Liver (tissue), 9 donors: ENCODE data around the gene WNT8B. TPM values are rescaled to one million over a fixed set of nuclear protein-coding genes. Genes with fewer than 3 reads are reported as not detected.
A peak's percentile ranks its signal among the peaks of the same experiment; 100 is the strongest.

Experiments used
- DNase-seq: peaks from one replicate; pipeline ENCODE4 v3.0.0-alpha.2; 2017; ENCODE audit warnings: low spot score
- H3K27ac ChIP-seq, 2 donors: one replicate each; pipeline ENCODE4 v1.7.0; 2013; ENCODE audit warnings: inconsistent platforms in 2 of 2, low read length in 2 of 2, control low read depth in 1 of 2, low read depth in 1 of 2, mild to moderate bottlenecking in 1 of 2
- H3K27me3 ChIP-seq, 4 donors: one replicate each; pipeline versions ENCODE4 v1.6.1 to v1.7.0; 2013; ENCODE audit warnings: low read length in 3 of 4, inconsistent platforms in 1 of 4, mild to moderate bottlenecking in 1 of 4, moderate library complexity in 1 of 4; ENCODE audit not compliant: control insufficient read depth in 4 of 4, insufficient read depth in 4 of 4
- H3K36me3 ChIP-seq, 4 donors: one replicate each; pipeline versions ENCODE4 v1.6.1 to v1.7.0; 2013; ENCODE audit warnings: low read length in 3 of 4, mild to moderate bottlenecking in 3 of 4, low read depth in 1 of 4, moderate library complexity in 1 of 4; ENCODE audit not compliant: control insufficient read depth in 4 of 4, insufficient read depth in 3 of 4
- H3K4me1 ChIP-seq, 4 donors: one replicate each; pipeline versions ENCODE4 v1.6.1 to v1.7.0; 2013; ENCODE audit warnings: low read length in 3 of 4, mild to moderate bottlenecking in 3 of 4, moderate library complexity in 1 of 4; ENCODE audit not compliant: control insufficient read depth in 4 of 4, insufficient read depth in 4 of 4
- H3K4me3 ChIP-seq, 3 donors: one replicate each; pipeline versions ENCODE4 v1.6.1 to v1.7.0; 2013; ENCODE audit warnings: low read length in 3 of 3, control low read depth in 1 of 3, low read depth in 1 of 3, mild to moderate bottlenecking in 1 of 3
- H3K9ac ChIP-seq, 2 donors: one replicate each; pipeline ENCODE4 v1.7.0; 2013; ENCODE audit warnings: low read length in 2 of 2, mild to moderate bottlenecking in 2 of 2, moderate library complexity in 2 of 2, control low read depth in 1 of 2, low read depth in 1 of 2
- H3K9me3 ChIP-seq, 4 donors: one replicate each; pipeline versions ENCODE4 v1.6.1 to v1.7.0; 2013; ENCODE audit warnings: low read length in 3 of 4; ENCODE audit not compliant: control insufficient read depth in 4 of 4
- CTCF ChIP-seq: fragments of 150-350 bp; IDR thresholded peaks from 2 replicates; pipeline ENCODE4 v1.5.1; 2017; ENCODE audit warnings: improper control_type of control experiment, low read depth, low read length; ENCODE audit not compliant: missing input control
- EGR1 ChIP-seq, 2 donors: IDR thresholded peaks; 2 replicates each; pipeline ENCODE4 v1.6.1; 2016 to 2018; ENCODE audit warnings: antibody characterized with exemption in 2 of 2, low read depth in 2 of 2
- FOXA1 ChIP-seq: IDR thresholded peaks from 2 replicates; pipeline ENCODE4 v1.6.1; 2016; ENCODE audit warnings: antibody characterized with exemption
- FOXA2 ChIP-seq: IDR thresholded peaks from 2 replicates; pipeline ENCODE4 v1.6.1; 2016; ENCODE audit warnings: antibody characterized with exemption
- GABPA ChIP-seq, 2 donors: IDR thresholded peaks in 1 of 2; conservative IDR thresholded peaks in 1 of 2; 2 replicates each; pipeline ENCODE4 v1.6.1; 2016; ENCODE audit warnings: antibody characterized with exemption in 2 of 2, mild to moderate bottlenecking in 1 of 2, moderate library complexity in 1 of 2
- HNF4A ChIP-seq, 2 donors: conservative IDR thresholded peaks; 2 replicates each; pipeline ENCODE4 v1.6.1; 2016; ENCODE audit warnings: antibody characterized with exemption in 2 of 2, mild to moderate bottlenecking in 2 of 2
- HNF4G ChIP-seq: IDR thresholded peaks from 2 replicates; pipeline ENCODE4 v1.6.1; 2016; ENCODE audit warnings: antibody characterized with exemption
- JUND ChIP-seq, 2 donors: IDR thresholded peaks; 2 replicates each; pipeline ENCODE4 v1.6.1; 2016; ENCODE audit warnings: antibody characterized with exemption in 2 of 2
- MAX ChIP-seq: IDR thresholded peaks from 2 replicates; pipeline ENCODE4 v1.6.1; 2016; ENCODE audit warnings: antibody characterized with exemption
- NR2F2 ChIP-seq: IDR thresholded peaks from 2 replicates; pipeline ENCODE4 v1.6.1; 2016; ENCODE audit warnings: antibody characterized with exemption
- RAD21 ChIP-seq, 2 donors: IDR thresholded peaks; 2 replicates each; pipeline ENCODE4 v1.6.1; 2016; ENCODE audit warnings: antibody characterized with exemption in 2 of 2, mild to moderate bottlenecking in 2 of 2
- RXRA ChIP-seq, 2 donors: IDR thresholded peaks; 2 replicates each; pipeline ENCODE4 v1.6.1; 2017 to 2018; ENCODE audit warnings: antibody characterized with exemption in 2 of 2, mild to moderate bottlenecking in 1 of 2
- SP1 ChIP-seq: IDR thresholded peaks from 2 replicates; pipeline ENCODE4 v1.6.1; 2018; ENCODE audit warnings: antibody characterized with exemption, mild to moderate bottlenecking
- TAF1 ChIP-seq: conservative IDR thresholded peaks from 2 replicates; pipeline ENCODE4 v1.6.1; 2016; ENCODE audit warnings: antibody characterized with exemption, mild to moderate bottlenecking
- YY1 ChIP-seq: IDR thresholded peaks from 2 replicates; pipeline ENCODE4 v1.6.1; 2016; ENCODE audit warnings: antibody characterized with exemption, mild to moderate bottlenecking
- WGBS: extraction: QIAGEN DNeasy Blood & Tissue Kit; methylation state at CpG from one replicate; pipeline ENCODE4 v1.1.7; 2013; 5-methylcytosine and 5-hydroxymethylcytosine counted together
- polyA plus RNA-seq, 2 donors: library from polyadenylated mRNA; stranded (reverse) in 1 of 2; unstranded in 1 of 2; fragments of 200-250 nt in 1 of 2; fragments of >200 nt in 1 of 2; fragmentation: Nextera tagmentation in 1 of 2; extraction: Ambion mirVana in 1 of 2; gene quantifications; one replicate each; pipeline versions ENCODE4 v1.2.1 to v1.2.3, GENCODE V29; 2013 to 2015
- total RNA-seq, 2 donors: library from RNA; depleted of rRNA; stranded (reverse); fragments of >200 nt; gene quantifications; one replicate each; pipeline ENCODE4 v1.2.3, GENCODE V29; 2014
- TF ChIP-seq, protein P1 (sequence below): IDR thresholded peaks from 2 replicates; pipeline ENCODE4 v1.6.1; 2016; ENCODE audit warnings: antibody characterized with exemption
- TF ChIP-seq, protein P2 (sequence below): IDR thresholded peaks from 2 replicates; pipeline ENCODE4 v1.6.1; 2016; ENCODE audit warnings: antibody characterized with exemption
- TF ChIP-seq, protein P3 (sequence below): IDR thresholded peaks from 2 replicates; pipeline ENCODE4 v1.6.1; 2016; ENCODE audit warnings: antibody characterized with exemption, mild to moderate bottlenecking
- donor health status: healthy.
- donor health status: healthy.
- donor health status: healthy.
- donor health status: healthy.
- donor health status: healthy.

Gene WNT8B
- total and polyA plus RNA-seq, 4 donors, result not detected

- Histone ChIP-seq H3K4me3 (peak overlapping the region; percentile 48 to 65 (median 52)), H3K27ac (no peak overlapping the region), H3K9me3 (no peaks in the 10 kb centered on the region), H3K9ac (no peak overlapping the region), H3K27me3 (peaks cover 0 to 2% (median 0%) of the 10 kb centered on the region in 4 donors), H3K36me3 (peaks cover 0 to 8% (median 4%) of the 10 kb centered on the region in 4 donors), H3K4me1 (peaks cover 3 to 20% (median 13%) of the 10 kb centered on the region in 4 donors)
- under 1% methylated on average over 59 of the region's 59 CpGs for WGBS
- DNase-seq, result peak; percentile 69
- TF ChIP-seq NR2F2, result no peak
- no peak for TF ChIP-seq MAX
- TF ChIP-seq, protein P1, sequence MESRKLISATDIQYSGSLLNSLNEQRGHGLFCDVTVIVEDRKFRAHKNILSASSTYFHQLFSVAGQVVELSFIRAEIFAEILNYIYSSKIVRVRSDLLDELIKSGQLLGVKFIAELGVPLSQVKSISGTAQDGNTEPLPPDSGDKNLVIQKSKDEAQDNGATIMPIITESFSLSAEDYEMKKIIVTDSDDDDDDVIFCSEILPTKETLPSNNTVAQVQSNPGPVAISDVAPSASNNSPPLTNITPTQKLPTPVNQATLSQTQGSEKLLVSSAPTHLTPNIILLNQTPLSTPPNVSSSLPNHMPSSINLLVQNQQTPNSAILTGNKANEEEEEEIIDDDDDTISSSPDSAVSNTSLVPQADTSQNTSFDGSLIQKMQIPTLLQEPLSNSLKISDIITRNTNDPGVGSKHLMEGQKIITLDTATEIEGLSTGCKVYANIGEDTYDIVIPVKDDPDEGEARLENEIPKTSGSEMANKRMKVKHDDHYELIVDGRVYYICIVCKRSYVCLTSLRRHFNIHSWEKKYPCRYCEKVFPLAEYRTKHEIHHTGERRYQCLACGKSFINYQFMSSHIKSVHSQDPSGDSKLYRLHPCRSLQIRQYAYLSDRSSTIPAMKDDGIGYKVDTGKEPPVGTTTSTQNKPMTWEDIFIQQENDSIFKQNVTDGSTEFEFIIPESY, result no peak
- TF ChIP-seq GABPA (IDR thresholded peaks at IDR 0.05 in 1 of 2, conservative IDR thresholded peaks at IDR 0.05 in 1 of 2), result no peak
- no peak for TF ChIP-seq RXRA (IDR thresholded peaks at IDR 0.05)
- peak; percentile 43 to 64 for TF ChIP-seq RAD21 (IDR thresholded peaks at IDR 0.05)
- peak; percentile 67 for TF ChIP-seq CTCF
- TF ChIP-seq HNF4G, result no peak
- TF ChIP-seq JUND (IDR thresholded peaks at IDR 0.05), result no peak
- no peak for TF ChIP-seq SP1
- TF ChIP-seq, protein P2, sequence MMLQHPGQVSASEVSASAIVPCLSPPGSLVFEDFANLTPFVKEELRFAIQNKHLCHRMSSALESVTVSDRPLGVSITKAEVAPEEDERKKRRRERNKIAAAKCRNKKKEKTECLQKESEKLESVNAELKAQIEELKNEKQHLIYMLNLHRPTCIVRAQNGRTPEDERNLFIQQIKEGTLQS, result no peak
- TF ChIP-seq TAF1, result no peak
These were observed 19.5 kb downstream of the WNT8B start for GRCh38 chr10:100482181-100482833.

GRCh38 chr10:100482834-100483185 is 20.0 kb downstream of the WNT8B start:
- no peak overlapping the region for H3K4me3 ChIP-seq
- H3K9ac ChIP-seq, result no peak overlapping the region
- no peaks in the 10 kb centered on the region for H3K9me3 ChIP-seq
- 44% methylated on average over 5 of the region's 5 CpGs for WGBS
- H3K36me3 ChIP-seq, result peaks cover 0 to 13% (median 8%) of the 10 kb centered on the region in 4 donors
- H3K4me1 ChIP-seq, result peaks cover 3 to 20% (median 13%) of the 10 kb centered on the region in 4 donors
- DNase-seq, result no peak
- H3K27ac ChIP-seq, result no peak overlapping the region
- peaks cover 0 to 2% (median 0%) of the 10 kb centered on the region in 4 donors for H3K27me3 ChIP-seq
- no peak for TF ChIP-seq YY1
- TF ChIP-seq, protein P2, result no peak
- no peak for TF ChIP-seq FOXA2
- no peak for TF ChIP-seq SP1
- no peak for TF ChIP-seq TAF1
- TF ChIP-seq NR2F2, result no peak
- TF ChIP-seq HNF4G, result no peak
- TF ChIP-seq CTCF, result no peak
- TF ChIP-seq RXRA (IDR thresholded peaks at IDR 0.05), result no peak
- TF ChIP-seq, protein P3, sequence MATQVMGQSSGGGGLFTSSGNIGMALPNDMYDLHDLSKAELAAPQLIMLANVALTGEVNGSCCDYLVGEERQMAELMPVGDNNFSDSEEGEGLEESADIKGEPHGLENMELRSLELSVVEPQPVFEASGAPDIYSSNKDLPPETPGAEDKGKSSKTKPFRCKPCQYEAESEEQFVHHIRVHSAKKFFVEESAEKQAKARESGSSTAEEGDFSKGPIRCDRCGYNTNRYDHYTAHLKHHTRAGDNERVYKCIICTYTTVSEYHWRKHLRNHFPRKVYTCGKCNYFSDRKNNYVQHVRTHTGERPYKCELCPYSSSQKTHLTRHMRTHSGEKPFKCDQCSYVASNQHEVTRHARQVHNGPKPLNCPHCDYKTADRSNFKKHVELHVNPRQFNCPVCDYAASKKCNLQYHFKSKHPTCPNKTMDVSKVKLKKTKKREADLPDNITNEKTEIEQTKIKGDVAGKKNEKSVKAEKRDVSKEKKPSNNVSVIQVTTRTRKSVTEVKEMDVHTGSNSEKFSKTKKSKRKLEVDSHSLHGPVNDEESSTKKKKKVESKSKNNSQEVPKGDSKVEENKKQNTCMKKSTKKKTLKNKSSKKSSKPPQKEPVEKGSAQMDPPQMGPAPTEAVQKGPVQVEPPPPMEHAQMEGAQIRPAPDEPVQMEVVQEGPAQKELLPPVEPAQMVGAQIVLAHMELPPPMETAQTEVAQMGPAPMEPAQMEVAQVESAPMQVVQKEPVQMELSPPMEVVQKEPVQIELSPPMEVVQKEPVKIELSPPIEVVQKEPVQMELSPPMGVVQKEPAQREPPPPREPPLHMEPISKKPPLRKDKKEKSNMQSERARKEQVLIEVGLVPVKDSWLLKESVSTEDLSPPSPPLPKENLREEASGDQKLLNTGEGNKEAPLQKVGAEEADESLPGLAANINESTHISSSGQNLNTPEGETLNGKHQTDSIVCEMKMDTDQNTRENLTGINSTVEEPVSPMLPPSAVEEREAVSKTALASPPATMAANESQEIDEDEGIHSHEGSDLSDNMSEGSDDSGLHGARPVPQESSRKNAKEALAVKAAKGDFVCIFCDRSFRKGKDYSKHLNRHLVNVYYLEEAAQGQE, result no peak
- no peak for TF ChIP-seq RAD21 (IDR thresholded peaks at IDR 0.05)
- no peak for TF ChIP-seq FOXA1
- no peak for TF ChIP-seq HNF4A (conservative IDR thresholded peaks at IDR 0.05)
- TF ChIP-seq, protein P1, result no peak
- TF ChIP-seq MAX, result no peak
- TF ChIP-seq EGR1 (IDR thresholded peaks at IDR 0.05; ENCODE audit: low read depth in 2 of 2), result no peak
